OCI-LY7 (cell line): Measurements from ENCODE around the gene FAM3D.

Experiments
- EZH2phosphoT487 ChIP-seq: fragments of 200-600 bp; sonication (generic); IDR thresholded peaks from 2 replicates; pipeline ENCODE4 v1.6.1; 2018; ENCODE audit warnings: low read depth, borderline replicate concordance, mild to moderate bottlenecking, mixed run types, antibody characterized with exemption, low read length, moderate library complexity, mixed read lengths
- TF ChIP-seq, protein P1 (sequence below): fragments of 200-600 bp; sonication (generic); conservative IDR thresholded peaks from 2 replicates; pipeline ENCODE4 v1.5.1; 2014; ENCODE audit warnings: mild to moderate bottlenecking, antibody characterized with exemption, low read length, moderate library complexity, mixed read lengths

GRCh38 chr3:58672880-58673279 is 6.3 kb upstream of the FAM3D start:
- TF ChIP-seq, protein P1, sequence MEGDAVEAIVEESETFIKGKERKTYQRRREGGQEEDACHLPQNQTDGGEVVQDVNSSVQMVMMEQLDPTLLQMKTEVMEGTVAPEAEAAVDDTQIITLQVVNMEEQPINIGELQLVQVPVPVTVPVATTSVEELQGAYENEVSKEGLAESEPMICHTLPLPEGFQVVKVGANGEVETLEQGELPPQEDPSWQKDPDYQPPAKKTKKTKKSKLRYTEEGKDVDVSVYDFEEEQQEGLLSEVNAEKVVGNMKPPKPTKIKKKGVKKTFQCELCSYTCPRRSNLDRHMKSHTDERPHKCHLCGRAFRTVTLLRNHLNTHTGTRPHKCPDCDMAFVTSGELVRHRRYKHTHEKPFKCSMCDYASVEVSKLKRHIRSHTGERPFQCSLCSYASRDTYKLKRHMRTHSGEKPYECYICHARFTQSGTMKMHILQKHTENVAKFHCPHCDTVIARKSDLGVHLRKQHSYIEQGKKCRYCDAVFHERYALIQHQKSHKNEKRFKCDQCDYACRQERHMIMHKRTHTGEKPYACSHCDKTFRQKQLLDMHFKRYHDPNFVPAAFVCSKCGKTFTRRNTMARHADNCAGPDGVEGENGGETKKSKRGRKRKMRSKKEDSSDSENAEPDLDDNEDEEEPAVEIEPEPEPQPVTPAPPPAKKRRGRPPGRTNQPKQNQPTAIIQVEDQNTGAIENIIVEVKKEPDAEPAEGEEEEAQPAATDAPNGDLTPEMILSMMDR, result no peak
- TF ChIP-seq EZH2phosphoT487, result no peak
